Measurements from ENCODE around the gene AAMP.
A peak's percentile ranks its signal among the peaks of the same experiment; 100 is the strongest.
"Not testable (repeated sequence)": the region's sequence is repeated elsewhere in the genome, so short reads cannot be mapped to it uniquely, and the experiment has no call there.

AAMP gene

DNA sequence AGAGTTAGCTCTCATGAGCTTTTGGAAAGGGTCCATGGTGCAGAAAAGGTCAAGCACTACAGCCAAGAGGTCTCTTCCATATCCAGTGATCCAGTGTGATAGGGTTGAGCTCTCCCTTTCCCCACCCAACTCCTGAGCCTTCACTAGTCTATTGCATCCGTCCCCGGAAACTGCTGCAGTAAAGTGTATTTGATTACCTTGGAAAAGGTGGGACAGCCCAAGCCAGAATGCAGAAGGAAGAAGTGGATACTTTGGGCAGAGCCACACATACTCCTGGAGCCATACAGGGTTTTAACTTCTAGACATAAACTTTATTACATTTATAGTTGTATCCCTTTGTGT is 3.9 kb upstream of the AAMP start:
- Histone ChIP-seq H3K4ac (ENCODE audit: low read depth in 1 of 2, low read length in 2 of 2) (no peak overlapping the region), H3K9me3 (ENCODE audit: control insufficient read depth, low read length) (no peaks in the 10 kb centered on the region), H3K4me2 (ENCODE audit: low read length, poor library complexity, severe bottlenecking) (no peak overlapping the region), H3K4me3 (ENCODE audit: insufficient read depth in 1 of 2, low read depth in 1 of 2, low read length in 2 of 2) (no peak overlapping the region), H3K27ac (ENCODE audit: low read length, poor library complexity, severe bottlenecking) (no peak overlapping the region), H3K23ac (ENCODE audit: low read length in 2 of 2) (no peak overlapping the region), H4K8ac (ENCODE audit: low read length) (no peak overlapping the region), H4K91ac (ENCODE audit: low read length) (no peak overlapping the region), H3K14ac (ENCODE audit: low read length in 2 of 2) (no peak overlapping the region), H2AK5ac (ENCODE audit: low read length, severe bottlenecking) (no peak overlapping the region), H2AFZ (ENCODE audit: low read depth, low read length) (no peak overlapping the region), H3K9ac (ENCODE audit: low read length) (peak overlapping the region; percentile 12), H2BK12ac (ENCODE audit: low read length in 2 of 2) (no peak overlapping the region), H2BK15ac (ENCODE audit: low read depth, poor library complexity, severe bottlenecking) (no peak overlapping the region), H3K4me1 (ENCODE audit: control insufficient read depth, insufficient read depth, low read depth, low read length) (peaks cover 23% of the 10 kb centered on the region), H2BK120ac (ENCODE audit: low read depth, low read length) (no peak overlapping the region), H3K36me3 (ENCODE audit: control insufficient read depth in 1 of 2, insufficient read depth in 2 of 2, low read depth in 1 of 2, low read length in 2 of 2) (peaks cover 53 to 60% of the 10 kb centered on the region in 2 experiments), H3K27me3 (ENCODE audit: control insufficient read depth in 1 of 2, insufficient read depth in 1 of 2, low read length in 2 of 2) (no peaks in the 10 kb centered on the region), H3K79me1 (replicated peaks; ENCODE audit: low read length, poor library complexity, severe bottlenecking) (peaks cover 51% of the 10 kb centered on the region), H3K18ac (ENCODE audit: low read depth in 1 of 2, low read length in 2 of 2) (no peak overlapping the region), H2BK5ac (ENCODE audit: low read depth, low read length, poor library complexity, severe bottlenecking) (no peak overlapping the region)
- DNase-seq = no peak
- 100% methylated on average over 1 of the region's 2 CpGs for WGBS

GRCh38 chr2:218273214-218273907 is 3.4 kb upstream of the AAMP start:
- Histone ChIP-seq H3K4me1 (ENCODE audit: control insufficient read depth, insufficient read depth, low read depth, low read length) (peaks cover 22% of the 10 kb centered on the region), H3K79me1 (replicated peaks; ENCODE audit: low read length, poor library complexity, severe bottlenecking) (peaks cover 45% of the 10 kb centered on the region), H3K36me3 (ENCODE audit: control insufficient read depth in 1 of 2, insufficient read depth in 2 of 2, low read depth in 1 of 2, low read length in 2 of 2) (peaks cover 48 to 54% of the 10 kb centered on the region in 2 experiments), H2AK5ac (ENCODE audit: low read length, severe bottlenecking) (peak overlapping the region; percentile 35), H3K9ac (ENCODE audit: low read length) (peak overlapping the region; percentile 63)
- not testable (repeated sequence) for H3K9me3 ChIP-seq (ENCODE audit: control insufficient read depth, low read length); H3K4me2 ChIP-seq (ENCODE audit: low read length, poor library complexity, severe bottlenecking); H4K8ac ChIP-seq (ENCODE audit: low read length); H3K4ac ChIP-seq (ENCODE audit: low read depth in 1 of 2, low read length in 2 of 2); H2BK12ac ChIP-seq (ENCODE audit: low read length in 2 of 2); H2BK15ac ChIP-seq (ENCODE audit: low read depth, poor library complexity, severe bottlenecking); H4K91ac ChIP-seq (ENCODE audit: low read length); H2AFZ ChIP-seq (ENCODE audit: low read depth, low read length); H3K27ac ChIP-seq (ENCODE audit: low read length, poor library complexity, severe bottlenecking); H2BK5ac ChIP-seq (ENCODE audit: low read depth, low read length, poor library complexity, severe bottlenecking); DNase-seq; H3K27me3 ChIP-seq (ENCODE audit: control insufficient read depth in 1 of 2, insufficient read depth in 1 of 2, low read length in 2 of 2); H3K4me3 ChIP-seq (ENCODE audit: insufficient read depth in 1 of 2, low read depth in 1 of 2, low read length in 2 of 2); H3K18ac ChIP-seq (ENCODE audit: low read depth in 1 of 2, low read length in 2 of 2); H3K23ac ChIP-seq (ENCODE audit: low read length in 2 of 2); H2BK120ac ChIP-seq (ENCODE audit: low read depth, low read length); H3K14ac ChIP-seq (ENCODE audit: low read length in 2 of 2)
- 100% methylated on average over 5 of the region's 8 CpGs for WGBS

- peak; percentile 90 for DNase-seq
- Histone ChIP-seq H3K27me3 (ENCODE audit: control insufficient read depth in 1 of 2, insufficient read depth in 1 of 2, low read length in 2 of 2) (no peaks in the 10 kb centered on the region), H3K9ac (ENCODE audit: low read length) (peak overlapping the region; percentile 94), H2BK15ac (ENCODE audit: low read depth, poor library complexity, severe bottlenecking) (no peak overlapping the region), H2BK12ac (ENCODE audit: low read length in 2 of 2) (peak overlapping the region in 1 of 2 experiments; percentile 29), H4K8ac (ENCODE audit: low read length) (peak overlapping the region; percentile 35), H3K27ac (ENCODE audit: low read length, poor library complexity, severe bottlenecking) (no peak overlapping the region), H2AFZ (ENCODE audit: low read depth, low read length) (no peak overlapping the region), H3K79me1 (replicated peaks; ENCODE audit: low read length, poor library complexity, severe bottlenecking) (peaks cover 39% of the 10 kb centered on the region), H2BK5ac (ENCODE audit: low read depth, low read length, poor library complexity, severe bottlenecking) (no peak overlapping the region), H3K9me3 (ENCODE audit: control insufficient read depth, low read length) (no peaks in the 10 kb centered on the region), H3K36me3 (ENCODE audit: control insufficient read depth in 1 of 2, insufficient read depth in 2 of 2, low read depth in 1 of 2, low read length in 2 of 2) (peaks cover 42 to 48% of the 10 kb centered on the region in 2 experiments), H3K4ac (ENCODE audit: low read depth in 1 of 2, low read length in 2 of 2) (no peak overlapping the region), H2AK5ac (ENCODE audit: low read length, severe bottlenecking) (peak overlapping the region; percentile 35), H3K4me2 (ENCODE audit: low read length, poor library complexity, severe bottlenecking) (peak overlapping the region; percentile 44), H3K18ac (ENCODE audit: low read depth in 1 of 2, low read length in 2 of 2) (no peak overlapping the region), H2BK120ac (ENCODE audit: low read depth, low read length) (no peak overlapping the region), H4K91ac (ENCODE audit: low read length) (peak overlapping the region; percentile 43), H3K14ac (ENCODE audit: low read length in 2 of 2) (no peak overlapping the region), H3K23ac (ENCODE audit: low read length in 2 of 2) (no peak overlapping the region), H3K4me3 (ENCODE audit: insufficient read depth in 1 of 2, low read depth in 1 of 2, low read length in 2 of 2) (peak overlapping the region in 1 of 2 experiments; percentile 99), H3K4me1 (ENCODE audit: control insufficient read depth, insufficient read depth, low read depth, low read length) (peaks cover 22% of the 10 kb centered on the region)
- 51% methylated on average over 16 of the region's 18 CpGs for WGBS
These were observed 2.7 kb upstream of the AAMP start for GRCh38 chr2:218272531-218273212.

GRCh38 chr2:218271865-218272530 is 2.1 kb upstream of the AAMP start:
- Histone ChIP-seq H2AK5ac (ENCODE audit: low read length, severe bottlenecking) (peak overlapping the region; percentile 5), H3K18ac (ENCODE audit: low read depth in 1 of 2, low read length in 2 of 2) (no peak overlapping the region), H2BK120ac (ENCODE audit: low read depth, low read length) (no peak overlapping the region), H3K4ac (ENCODE audit: low read depth in 1 of 2, low read length in 2 of 2) (peak overlapping the region in 1 of 2 experiments; percentile 53), H3K9ac (ENCODE audit: low read length) (peak overlapping the region; percentile 94), H3K4me1 (ENCODE audit: control insufficient read depth, insufficient read depth, low read depth, low read length) (peaks cover 22% of the 10 kb centered on the region), H4K91ac (ENCODE audit: low read length) (no peak overlapping the region), H3K27ac (ENCODE audit: low read length, poor library complexity, severe bottlenecking) (no peak overlapping the region), H4K8ac (ENCODE audit: low read length) (peak overlapping the region; percentile 35), H3K4me2 (ENCODE audit: low read length, poor library complexity, severe bottlenecking) (no peak overlapping the region), H2AFZ (ENCODE audit: low read depth, low read length) (no peak overlapping the region), H3K27me3 (ENCODE audit: control insufficient read depth in 1 of 2, insufficient read depth in 1 of 2, low read length in 2 of 2) (no peaks in the 10 kb centered on the region), H3K36me3 (ENCODE audit: control insufficient read depth in 1 of 2, insufficient read depth in 2 of 2, low read depth in 1 of 2, low read length in 2 of 2) (peaks cover 42 to 48% of the 10 kb centered on the region in 2 experiments), H3K9me3 (ENCODE audit: control insufficient read depth, low read length) (no peaks in the 10 kb centered on the region), H2BK15ac (ENCODE audit: low read depth, poor library complexity, severe bottlenecking) (no peak overlapping the region), H2BK5ac (ENCODE audit: low read depth, low read length, poor library complexity, severe bottlenecking) (no peak overlapping the region), H3K23ac (ENCODE audit: low read length in 2 of 2) (no peak overlapping the region), H3K79me1 (replicated peaks; ENCODE audit: low read length, poor library complexity, severe bottlenecking) (peaks cover 40% of the 10 kb centered on the region), H3K14ac (ENCODE audit: low read length in 2 of 2) (no peak overlapping the region), H2BK12ac (ENCODE audit: low read length in 2 of 2) (peak overlapping the region in 1 of 2 experiments; percentile 37), H3K4me3 (ENCODE audit: insufficient read depth in 1 of 2, low read depth in 1 of 2, low read length in 2 of 2) (peak overlapping the region in 1 of 2 experiments; percentile 99)
- 89% methylated on average over 3 of the region's 5 CpGs for WGBS
- no peak for DNase-seq
